Esophagus squamous epithelium (tissue), 5 donors: ENCODE results near the gene C10orf53. TPM values are rescaled to one million over a fixed set of nuclear protein-coding genes. Genes with fewer than 3 reads are reported as not detected.

Source experiments
- DNase-seq: peaks from one replicate; lab custom pipeline; 2025; lab: John Stamatoyannopoulos, UW
- H3K27ac ChIP-seq, 4 donors: fragments of 200-600 bp; sonication (generic); one replicate each; pipeline ENCODE4 v1.5.1; 2016 to 2019; ENCODE audit warnings: mild to moderate bottlenecking in 1 of 4
- H3K27me3 ChIP-seq, 4 donors: fragments of 200-600 bp; sonication (generic); 1 replicate in 3 of 4; 2 replicates in 1 of 4; pipeline versions ENCODE4 v1.5.1 to v1.6.0; 2017 to 2021; ENCODE audit warnings: antibody characterized with exemption in 1 of 4
- H3K36me3 ChIP-seq, 3 donors: fragments of 200-600 bp; sonication (generic); one replicate each; pipeline ENCODE4 v1.5.1; 2016 to 2019
- H3K4me1 ChIP-seq, 3 donors: fragments of 200-600 bp; sonication (generic); one replicate each; pipeline ENCODE4 v1.5.1; 2017 to 2019
- H3K4me3 ChIP-seq, 4 donors: fragments of 200-600 bp; sonication (generic); 1 replicate in 3 of 4; 2 replicates in 1 of 4; pipeline ENCODE4 v1.5.1; 2016 to 2019; ENCODE audit warnings: mild to moderate bottlenecking in 2 of 4, moderate library complexity in 1 of 4
- H3K9me3 ChIP-seq, 3 donors: fragments of 200-600 bp; sonication (generic); one replicate each; pipeline ENCODE4 v1.5.1; 2016 to 2019
- POLR2A ChIP-seq, 4 donors: fragments of 450-650 bp; IDR thresholded peaks; one replicate each; pipeline ENCODE4 v1.6.1; 2017; ENCODE audit warnings: antibody characterized with exemption in 4 of 4, mild to moderate bottlenecking in 4 of 4, moderate library complexity in 3 of 4
- WGBS, 2 donors: methylation state at CpG; one replicate each; pipeline ENCODE4 v1.1.5; 2018; 5-methylcytosine and 5-hydroxymethylcytosine counted together
- intact Hi-C: fragments of 100-400 bp; cut with DNase I; formaldehyde crosslinking; loops from one replicate; pipeline ENCODE4 v1.15.0; 2022
- total RNA-seq, 4 donors: library from RNA; depleted of rRNA; stranded (reverse); fragments of >200 nt; gene quantifications; one replicate each; pipeline ENCODE4 v1.1.0, GENCODE V29; 2016
- TF ChIP-seq, protein P1 (sequence below), 6 experiments: fragments of 450-650 bp in 4 of 6; fragments of 200-600 bp in 2 of 6; sonication (generic) in 2 of 6; IDR thresholded peaks; one replicate each; pipeline ENCODE4 v1.5.1; 2016 to 2019; ENCODE audit warnings: antibody characterized with exemption in 6 of 6, mild to moderate bottlenecking in 4 of 6, moderate library complexity in 4 of 6
- donor health status: DM: yes; HTN: yes; CAD: no.

C10orf53 gene
- total RNA-seq, 4 donors from 2014 or later, result not detected

DNA sequence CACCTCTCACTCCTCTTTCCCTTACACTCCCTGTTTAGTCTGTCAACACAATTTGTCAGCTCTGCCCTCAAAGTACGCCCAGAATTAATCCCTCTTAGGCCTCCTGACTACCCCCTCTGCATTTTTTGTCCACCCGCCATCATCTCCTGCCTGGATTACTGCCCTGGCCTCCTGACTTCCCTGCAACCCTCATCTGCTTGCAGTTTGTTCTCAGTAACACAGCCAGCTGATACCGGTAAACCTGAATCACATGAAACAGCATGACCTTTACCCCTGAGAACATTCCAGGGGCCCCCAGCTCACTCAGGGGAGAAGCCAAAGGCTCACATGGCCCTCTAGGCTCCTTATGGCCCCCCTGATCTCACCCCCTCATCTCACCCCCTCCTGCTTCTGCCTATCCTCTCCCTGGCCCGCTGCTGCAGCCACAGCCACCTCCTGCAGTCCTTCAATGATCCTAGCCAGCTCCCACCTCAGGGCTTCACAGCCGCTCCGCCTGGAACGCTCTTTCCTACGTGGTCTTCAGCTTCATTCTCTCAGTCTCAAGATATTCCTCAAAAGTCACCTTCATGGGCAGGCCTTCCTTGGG lies 8.9 kb downstream of the C10orf53 start:
- no peaks in the 10 kb centered on the region for H3K4me1 ChIP-seq
- H3K27me3 ChIP-seq, result peaks cover 0 to 62% (median 5%) of the 10 kb centered on the region in 4 donors
- no peaks in the 10 kb centered on the region for H3K9me3 ChIP-seq
- no peak overlapping the region for H3K4me3 ChIP-seq
- WGBS, 2 donors, result 18 to 27% methylated on average over 8 of the region's 8 CpGs
- no peak overlapping the region for H3K27ac ChIP-seq
- intact Hi-C loops, result no loop called here
- TF ChIP-seq, protein P1, sequence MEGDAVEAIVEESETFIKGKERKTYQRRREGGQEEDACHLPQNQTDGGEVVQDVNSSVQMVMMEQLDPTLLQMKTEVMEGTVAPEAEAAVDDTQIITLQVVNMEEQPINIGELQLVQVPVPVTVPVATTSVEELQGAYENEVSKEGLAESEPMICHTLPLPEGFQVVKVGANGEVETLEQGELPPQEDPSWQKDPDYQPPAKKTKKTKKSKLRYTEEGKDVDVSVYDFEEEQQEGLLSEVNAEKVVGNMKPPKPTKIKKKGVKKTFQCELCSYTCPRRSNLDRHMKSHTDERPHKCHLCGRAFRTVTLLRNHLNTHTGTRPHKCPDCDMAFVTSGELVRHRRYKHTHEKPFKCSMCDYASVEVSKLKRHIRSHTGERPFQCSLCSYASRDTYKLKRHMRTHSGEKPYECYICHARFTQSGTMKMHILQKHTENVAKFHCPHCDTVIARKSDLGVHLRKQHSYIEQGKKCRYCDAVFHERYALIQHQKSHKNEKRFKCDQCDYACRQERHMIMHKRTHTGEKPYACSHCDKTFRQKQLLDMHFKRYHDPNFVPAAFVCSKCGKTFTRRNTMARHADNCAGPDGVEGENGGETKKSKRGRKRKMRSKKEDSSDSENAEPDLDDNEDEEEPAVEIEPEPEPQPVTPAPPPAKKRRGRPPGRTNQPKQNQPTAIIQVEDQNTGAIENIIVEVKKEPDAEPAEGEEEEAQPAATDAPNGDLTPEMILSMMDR (IDR thresholded peaks at IDR 0.05), result no peak
- no peak for TF ChIP-seq POLR2A (IDR thresholded peaks at IDR 0.05)
- DNase-seq, result no peak
- H3K36me3 ChIP-seq, result no peaks in the 10 kb centered on the region

DNA sequence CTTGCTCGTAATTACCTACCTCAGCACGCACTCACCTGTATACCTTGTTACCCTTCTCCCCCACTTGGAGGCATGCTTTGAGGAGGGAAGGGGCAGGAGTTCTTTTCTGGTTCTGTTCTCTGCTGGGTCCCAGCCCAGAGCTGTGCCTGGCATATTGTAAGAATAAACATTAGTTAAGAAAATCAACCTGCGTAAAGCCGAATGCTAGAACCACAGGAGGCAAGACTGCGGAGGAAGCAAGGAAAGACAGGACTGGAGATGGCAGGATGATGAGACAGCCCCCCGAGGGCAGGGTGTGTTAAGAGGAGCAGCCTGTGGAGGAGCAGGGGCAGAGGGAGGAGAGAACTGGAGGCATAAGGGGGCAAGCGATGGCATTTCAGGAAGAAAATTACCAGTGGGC lies 9.5 kb downstream of the C10orf53 start:
- intact Hi-C loops, result no loop called here
- DNase-seq, result no peak
- 16 to 23% methylated on average over 7 of the region's 7 CpGs for WGBS, 2 donors
- H3K27me3 ChIP-seq, result peaks cover 0 to 68% (median 5%) of the 10 kb centered on the region in 4 donors
- H3K4me3 ChIP-seq, result no peak overlapping the region
- no peak overlapping the region for H3K27ac ChIP-seq
- H3K4me1 ChIP-seq, result no peaks in the 10 kb centered on the region
- TF ChIP-seq, protein P1 (IDR thresholded peaks at IDR 0.05), result no peak
- no peak for TF ChIP-seq POLR2A (IDR thresholded peaks at IDR 0.05)
- no peaks in the 10 kb centered on the region for H3K9me3 ChIP-seq
- H3K36me3 ChIP-seq, result no peaks in the 10 kb centered on the region

DNA sequence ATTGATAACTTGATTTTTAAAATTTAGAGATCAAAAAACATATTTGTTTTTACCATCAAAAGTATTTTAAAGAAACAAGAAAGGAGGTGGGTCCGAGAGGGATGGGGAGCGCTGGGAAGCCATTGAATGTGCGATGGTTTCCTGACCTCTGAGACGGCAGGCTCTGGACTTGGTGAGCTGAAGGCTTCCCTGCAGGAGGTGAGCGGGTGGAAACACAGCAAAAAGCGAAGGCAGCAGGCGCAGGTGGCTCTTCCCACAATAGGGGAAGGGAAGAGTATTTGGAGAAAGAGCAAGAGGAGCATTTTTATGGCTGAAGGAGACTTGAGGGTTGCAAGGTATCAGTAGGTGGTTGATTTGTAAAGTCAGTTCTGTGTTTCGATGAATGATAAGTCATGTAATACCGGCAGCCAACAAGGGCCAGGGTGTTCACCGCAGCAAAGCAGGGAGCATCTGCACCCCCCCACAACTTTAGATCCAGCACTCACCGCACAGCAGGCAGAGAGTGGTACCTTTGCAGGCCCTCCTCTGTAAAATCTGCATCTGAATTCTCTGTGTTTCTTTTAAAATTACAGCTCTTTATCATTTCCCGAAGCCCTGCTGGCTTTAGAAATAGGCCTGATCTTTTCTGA lies 10.5 kb downstream of the C10orf53 start:
- WGBS, 2 donors, result 16 to 23% methylated on average over 12 of the region's 12 CpGs
- no peak overlapping the region for H3K27ac ChIP-seq
- TF ChIP-seq POLR2A (IDR thresholded peaks at IDR 0.05), result no peak
- TF ChIP-seq, protein P1 (IDR thresholded peaks at IDR 0.05), result no peak
- no peaks in the 10 kb centered on the region for H3K9me3 ChIP-seq
- H3K36me3 ChIP-seq, result no peaks in the 10 kb centered on the region
- no peak for DNase-seq
- intact Hi-C loops, result no loop called here
- H3K27me3 ChIP-seq, result peaks cover 0 to 69% (median 5%) of the 10 kb centered on the region in 4 donors
- H3K4me3 ChIP-seq, result no peak overlapping the region
- H3K4me1 ChIP-seq, result no peaks in the 10 kb centered on the region

DNA sequence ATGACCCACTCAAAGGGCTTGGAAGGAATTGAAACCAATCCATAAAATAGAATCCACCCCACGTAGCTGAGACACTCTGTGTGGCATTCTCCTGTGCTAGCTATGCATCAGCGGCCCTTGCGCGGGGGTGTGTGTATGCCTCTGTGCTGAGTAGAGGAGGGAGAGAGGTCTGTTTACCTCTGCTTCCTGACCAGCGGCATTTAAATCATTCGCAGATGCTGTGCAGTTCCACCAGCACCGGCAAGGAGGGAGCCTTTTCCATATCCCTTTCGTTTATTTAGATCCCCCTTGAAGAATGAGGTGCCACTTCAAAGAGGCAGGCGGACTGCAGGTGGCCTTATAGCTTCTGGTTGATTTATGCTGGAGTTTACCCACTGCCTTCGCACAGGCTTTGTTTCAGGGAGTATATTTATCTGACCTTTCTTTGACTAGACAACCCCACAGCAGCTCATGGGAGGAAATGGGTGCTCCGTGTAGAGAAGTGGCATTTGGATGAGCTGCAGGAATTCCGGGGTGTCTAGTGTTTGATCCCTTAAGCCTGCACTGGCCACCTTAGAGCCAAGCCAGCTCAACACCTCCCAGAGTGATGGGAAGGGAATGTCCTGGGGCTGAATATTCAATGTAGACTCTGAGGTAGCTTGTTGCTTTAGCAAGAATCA lies 11.4 kb downstream of the C10orf53 start:
- H3K27ac ChIP-seq, result no peak overlapping the region
- H3K36me3 ChIP-seq, result no peaks in the 10 kb centered on the region
- H3K27me3 ChIP-seq, result peaks cover 0 to 69% (median 5%) of the 10 kb centered on the region in 4 donors
- TF ChIP-seq, protein P1 (IDR thresholded peaks at IDR 0.05), result no peak
- no peak for TF ChIP-seq POLR2A (IDR thresholded peaks at IDR 0.05)
- 8 to 12% methylated on average over 10 to 12 of the region's 12 CpGs for WGBS, 2 donors
- no peaks in the 10 kb centered on the region for H3K9me3 ChIP-seq
- DNase-seq, result no peak
- H3K4me1 ChIP-seq, result no peaks in the 10 kb centered on the region
- H3K4me3 ChIP-seq, result no peak overlapping the region
- intact Hi-C loops, result no loop called here

DNA sequence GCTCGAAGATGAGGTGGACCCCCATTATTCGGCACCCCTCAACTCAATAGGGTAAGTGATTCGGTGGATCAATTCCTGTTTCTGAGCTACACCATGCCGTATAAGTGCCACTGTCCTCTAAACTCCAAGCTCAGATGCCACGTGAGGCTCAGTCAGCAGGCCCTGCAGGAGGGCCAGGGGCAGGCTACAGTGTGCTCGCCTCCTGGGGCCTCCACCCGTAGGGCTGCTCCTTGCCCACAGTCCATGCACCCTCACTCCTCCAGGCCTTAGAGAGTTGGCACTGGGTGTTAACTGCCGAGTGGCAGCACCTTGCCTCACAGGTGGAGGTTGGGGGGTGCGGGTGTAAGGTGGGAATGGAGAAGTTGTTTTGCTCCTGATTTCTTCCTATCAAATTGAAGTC lies 12.1 kb downstream of the C10orf53 start:
- H3K4me3 ChIP-seq, result no peak overlapping the region
- intact Hi-C loops, result no loop called here
- H3K9me3 ChIP-seq, result no peaks in the 10 kb centered on the region
- no peak overlapping the region for H3K27ac ChIP-seq
- no peak for DNase-seq
- H3K4me1 ChIP-seq, result no peaks in the 10 kb centered on the region
- H3K27me3 ChIP-seq, result peaks cover 0 to 69% (median 5%) of the 10 kb centered on the region in 4 donors
- H3K36me3 ChIP-seq, result no peaks in the 10 kb centered on the region
- TF ChIP-seq POLR2A (IDR thresholded peaks at IDR 0.05), result no peak
- TF ChIP-seq, protein P1 (IDR thresholded peaks at IDR 0.05), result no peak
- 36 to 42% methylated on average over 4 to 8 of the region's 9 CpGs for WGBS, 2 donors
